Measurements from ENCODE around the gene SLC8A1. TPM values are rescaled to one million over a fixed set of nuclear protein-coding genes. Genes with fewer than 3 reads are reported as not detected.

The SLC8A1 gene
- total RNA-seq, 4 donors from 2014 or later, result 22.8 to 65.5 (median 42.0) TPM

GRCh38 chr2:40415391-40415790 is 36.5 kb downstream of the SLC8A1 start:
- TF ChIP-seq POLR2A (IDR thresholded peaks at IDR 0.05), result no peak
- no peak for TF ChIP-seq EP300 (IDR thresholded peaks at IDR 0.05; ENCODE audit: low read depth)
- TF ChIP-seq POLR2AphosphoS5 (IDR thresholded peaks at IDR 0.05), result no peak
- no peak for TF ChIP-seq CTCF (IDR thresholded peaks at IDR 0.05)
- WGBS, 2 donors (ENCODE audit: low coverage in 1 of 2), result 52 to 63% methylated on average over 1 to 2 of the region's 2 CpGs
- intact Hi-C loops (cut with DNase I; ENCODE audit: low total_unique reads), result no loop called here
- Histone ChIP-seq H3K9me3 (no peaks in the 10 kb centered on the region), H3K36me3 (no peaks in the 10 kb centered on the region), H3K4me1 (peaks cover 0 to 14% (median 3%) of the 10 kb centered on the region in 4 donors), H3K27ac (no peak overlapping the region), H3K4me3 (no peak overlapping the region), H3K27me3 (no peaks in the 10 kb centered on the region)
- in situ Hi-C loops (cut with MboI; ENCODE audit: low pct_ligation_motif_present in 1 of 4, low pct_unique_long_range_greater_than_20kb in 1 of 4, low sequenced_read_pairs in 3 of 4), result no loop called here
- DNase-seq, result no peak

GRCh38 chr2:40412456-40412855 is 39.4 kb downstream of the SLC8A1 start:
- no peak overlapping the region for H3K4me3 ChIP-seq
- no peak for DNase-seq
- H3K36me3 ChIP-seq, result no peaks in the 10 kb centered on the region
- TF ChIP-seq EP300 (IDR thresholded peaks at IDR 0.05; ENCODE audit: low read depth) (no peak), CTCF (IDR thresholded peaks at IDR 0.05) (no peak), POLR2AphosphoS5 (IDR thresholded peaks at IDR 0.05) (no peak), POLR2A (IDR thresholded peaks at IDR 0.05) (no peak)
- no peaks in the 10 kb centered on the region for H3K9me3 ChIP-seq
- in situ Hi-C loops (cut with MboI; ENCODE audit: low pct_ligation_motif_present in 1 of 4, low pct_unique_long_range_greater_than_20kb in 1 of 4, low sequenced_read_pairs in 3 of 4), result no loop called here
- WGBS, 2 donors (ENCODE audit: low coverage in 1 of 2), result 76 to 100% methylated on average over 1 of the region's 1 CpG
- H3K27ac ChIP-seq, result no peak overlapping the region
- intact Hi-C loops (cut with DNase I; ENCODE audit: low total_unique reads), result no loop called here
- no peaks in the 10 kb centered on the region for H3K4me1 ChIP-seq
- no peaks in the 10 kb centered on the region for H3K27me3 ChIP-seq

- intact Hi-C loops (cut with DNase I; ENCODE audit: low total_unique reads) (no loop called here), in situ Hi-C loops (cut with MboI; ENCODE audit: low pct_ligation_motif_present in 1 of 4, low pct_unique_long_range_greater_than_20kb in 1 of 4, low sequenced_read_pairs in 3 of 4) (no loop called here)
- no peak for TF ChIP-seq EP300 (IDR thresholded peaks at IDR 0.05; ENCODE audit: low read depth)
- no peak for TF ChIP-seq POLR2A (IDR thresholded peaks at IDR 0.05)
- no peak for TF ChIP-seq POLR2AphosphoS5 (IDR thresholded peaks at IDR 0.05)
- TF ChIP-seq CTCF (IDR thresholded peaks at IDR 0.05), result no peak
- H3K27me3 ChIP-seq, result no peaks in the 10 kb centered on the region
- WGBS, 2 donors (ENCODE audit: low coverage in 1 of 2), result 70 to 71% methylated on average over 1 of the region's 1 CpG
- H3K9me3 ChIP-seq, result no peaks in the 10 kb centered on the region
- H3K4me1 ChIP-seq, result no peaks in the 10 kb centered on the region
- DNase-seq, result no peak
- no peak overlapping the region for H3K27ac ChIP-seq
- no peaks in the 10 kb centered on the region for H3K36me3 ChIP-seq
- no peak overlapping the region for H3K4me3 ChIP-seq
Measured at GRCh38 chr2:40410695-40411094, 41.2 kb downstream of the SLC8A1 start.

- no peak for DNase-seq
- H3K36me3 ChIP-seq, result no peaks in the 10 kb centered on the region
- TF ChIP-seq EP300 (IDR thresholded peaks at IDR 0.05; ENCODE audit: low read depth) (no peak), CTCF (IDR thresholded peaks at IDR 0.05) (no peak), POLR2AphosphoS5 (IDR thresholded peaks at IDR 0.05) (no peak), POLR2A (IDR thresholded peaks at IDR 0.05) (no peak)
- H3K4me3 ChIP-seq, result no peak overlapping the region
- in situ Hi-C loops (cut with MboI; ENCODE audit: low pct_ligation_motif_present in 1 of 4, low pct_unique_long_range_greater_than_20kb in 1 of 4, low sequenced_read_pairs in 3 of 4), result no loop called here
- intact Hi-C loops (cut with DNase I; ENCODE audit: low total_unique reads), result no loop called here
- no peak overlapping the region for H3K27ac ChIP-seq
- no peaks in the 10 kb centered on the region for H3K4me1 ChIP-seq
- WGBS, 2 donors (ENCODE audit: low coverage in 1 of 2), result 68 to 74% methylated on average over 2 of the region's 2 CpGs
- H3K27me3 ChIP-seq, result no peaks in the 10 kb centered on the region
- H3K9me3 ChIP-seq, result no peaks in the 10 kb centered on the region
Measured at GRCh38 chr2:40409734-40410133, 42.2 kb downstream of the SLC8A1 start.
